Liver (tissue), 9 donors: ENCODE measurements around the gene NHERF1. TPM values are rescaled to one million over a fixed set of nuclear protein-coding genes. Genes with fewer than 3 reads are reported as not detected.
A peak's percentile ranks its signal among the peaks of the same experiment; 100 is the strongest.

Source experiments
- DNase-seq: peaks from one replicate; pipeline ENCODE4 v3.0.0-alpha.2; 2017; ENCODE audit warnings: low spot score
- H3K27ac ChIP-seq, 2 donors: one replicate each; pipeline ENCODE4 v1.7.0; 2013; ENCODE audit warnings: inconsistent platforms in 2 of 2, low read length in 2 of 2, control low read depth in 1 of 2, low read depth in 1 of 2, mild to moderate bottlenecking in 1 of 2
- H3K27me3 ChIP-seq, 4 donors: one replicate each; pipeline versions ENCODE4 v1.6.1 to v1.7.0; 2013; ENCODE audit warnings: low read length in 3 of 4, inconsistent platforms in 1 of 4, mild to moderate bottlenecking in 1 of 4, moderate library complexity in 1 of 4; ENCODE audit not compliant: control insufficient read depth in 4 of 4, insufficient read depth in 4 of 4
- H3K36me3 ChIP-seq, 4 donors: one replicate each; pipeline versions ENCODE4 v1.6.1 to v1.7.0; 2013; ENCODE audit warnings: low read length in 3 of 4, mild to moderate bottlenecking in 3 of 4, low read depth in 1 of 4, moderate library complexity in 1 of 4; ENCODE audit not compliant: control insufficient read depth in 4 of 4, insufficient read depth in 3 of 4
- H3K4me1 ChIP-seq, 4 donors: one replicate each; pipeline versions ENCODE4 v1.6.1 to v1.7.0; 2013; ENCODE audit warnings: low read length in 3 of 4, mild to moderate bottlenecking in 3 of 4, moderate library complexity in 1 of 4; ENCODE audit not compliant: control insufficient read depth in 4 of 4, insufficient read depth in 4 of 4
- H3K4me3 ChIP-seq, 3 donors: one replicate each; pipeline versions ENCODE4 v1.6.1 to v1.7.0; 2013; ENCODE audit warnings: low read length in 3 of 3, control low read depth in 1 of 3, low read depth in 1 of 3, mild to moderate bottlenecking in 1 of 3
- H3K9ac ChIP-seq, 2 donors: one replicate each; pipeline ENCODE4 v1.7.0; 2013; ENCODE audit warnings: low read length in 2 of 2, mild to moderate bottlenecking in 2 of 2, moderate library complexity in 2 of 2, control low read depth in 1 of 2, low read depth in 1 of 2
- H3K9me3 ChIP-seq, 4 donors: one replicate each; pipeline versions ENCODE4 v1.6.1 to v1.7.0; 2013; ENCODE audit warnings: low read length in 3 of 4; ENCODE audit not compliant: control insufficient read depth in 4 of 4
- CTCF ChIP-seq: fragments of 150-350 bp; IDR thresholded peaks from 2 replicates; pipeline ENCODE4 v1.5.1; 2017; ENCODE audit warnings: improper control_type of control experiment, low read depth, low read length; ENCODE audit not compliant: missing input control
- FOXA2 ChIP-seq: IDR thresholded peaks from 2 replicates; pipeline ENCODE4 v1.6.1; 2016; ENCODE audit warnings: antibody characterized with exemption
- HNF4A ChIP-seq, 2 donors: conservative IDR thresholded peaks; 2 replicates each; pipeline ENCODE4 v1.6.1; 2016; ENCODE audit warnings: antibody characterized with exemption in 2 of 2, mild to moderate bottlenecking in 2 of 2
- JUND ChIP-seq, 2 donors: IDR thresholded peaks; 2 replicates each; pipeline ENCODE4 v1.6.1; 2016; ENCODE audit warnings: antibody characterized with exemption in 2 of 2
- RXRA ChIP-seq, 2 donors: IDR thresholded peaks; 2 replicates each; pipeline ENCODE4 v1.6.1; 2017 to 2018; ENCODE audit warnings: antibody characterized with exemption in 2 of 2, mild to moderate bottlenecking in 1 of 2
- TAF1 ChIP-seq: conservative IDR thresholded peaks from 2 replicates; pipeline ENCODE4 v1.6.1; 2016; ENCODE audit warnings: antibody characterized with exemption, mild to moderate bottlenecking
- YY1 ChIP-seq: IDR thresholded peaks from 2 replicates; pipeline ENCODE4 v1.6.1; 2016; ENCODE audit warnings: antibody characterized with exemption, mild to moderate bottlenecking
- ZBTB33 ChIP-seq: IDR thresholded peaks from 2 replicates; pipeline ENCODE4 v1.6.1; 2016; ENCODE audit warnings: antibody characterized with exemption
- WGBS: extraction: QIAGEN DNeasy Blood & Tissue Kit; methylation state at CpG from one replicate; pipeline ENCODE4 v1.1.7; 2013; 5-methylcytosine and 5-hydroxymethylcytosine counted together
- polyA plus RNA-seq, 2 donors: library from polyadenylated mRNA; stranded (reverse) in 1 of 2; unstranded in 1 of 2; fragments of 200-250 nt in 1 of 2; fragments of >200 nt in 1 of 2; fragmentation: Nextera tagmentation in 1 of 2; extraction: Ambion mirVana in 1 of 2; gene quantifications; one replicate each; pipeline versions ENCODE4 v1.2.1 to v1.2.3, GENCODE V29; 2013 to 2015
- total RNA-seq, 2 donors: library from RNA; depleted of rRNA; stranded (reverse); fragments of >200 nt; gene quantifications; one replicate each; pipeline ENCODE4 v1.2.3, GENCODE V29; 2014
- donor health status: healthy.
- donor health status: healthy.
- donor health status: healthy.
- donor health status: healthy.
- donor health status: healthy.

The NHERF1 gene
- total and polyA plus RNA-seq, 4 donors, result 38.1 to 160 (median 94.7) TPM

GRCh38 chr17:74768069-74768762 lies 19.8 kb downstream of the NHERF1 start (continued):
- TF ChIP-seq JUND (IDR thresholded peaks at IDR 0.05), result peak in 1 of 2 donors; percentile 55

- H3K4me3 ChIP-seq, result no peak overlapping the region
- peaks cover 27 to 87% (median 69%) of the 10 kb centered on the region in 4 donors for H3K4me1 ChIP-seq
- no peak for DNase-seq
- no peak for TF ChIP-seq TAF1
- H3K9me3 ChIP-seq, result no peaks in the 10 kb centered on the region
- peaks cover 9 to 26% (median 17%) of the 10 kb centered on the region in 4 donors for H3K36me3 ChIP-seq
- H3K9ac ChIP-seq, result peak overlapping the region in 1 of 2 donors; percentile 23
- peak overlapping the region; percentile 83 to 92 for H3K27ac ChIP-seq
- no peaks in the 10 kb centered on the region for H3K27me3 ChIP-seq
- 54% methylated on average over 7 of the region's 7 CpGs for WGBS
Observed at GRCh38 chr17:74768763-74769114, 20.3 kb downstream of the NHERF1 start.

- 51% methylated on average over 6 of the region's 6 CpGs for WGBS
- no peaks in the 10 kb centered on the region for H3K27me3 ChIP-seq
- H3K4me1 ChIP-seq, result peaks cover 21 to 86% (median 66%) of the 10 kb centered on the region in 4 donors
- H3K4me3 ChIP-seq, result no peak overlapping the region
- peak overlapping the region; percentile 83 to 92 for H3K27ac ChIP-seq
- H3K9me3 ChIP-seq, result no peaks in the 10 kb centered on the region
- DNase-seq, result no peak
- peaks cover 9 to 26% (median 17%) of the 10 kb centered on the region in 4 donors for H3K36me3 ChIP-seq
- H3K9ac ChIP-seq, result no peak overlapping the region
- no peak for TF ChIP-seq CTCF
- peak in 1 of 2 donors; percentile 8 for TF ChIP-seq RXRA (IDR thresholded peaks at IDR 0.05)
Observed at GRCh38 chr17:74769266-74769855, 20.9 kb downstream of the NHERF1 start.

- Histone ChIP-seq H3K9me3 (no peaks in the 10 kb centered on the region), H3K9ac (no peak overlapping the region), H3K4me1 (peaks cover 21 to 85% (median 60%) of the 10 kb centered on the region in 4 donors), H3K27ac (peak overlapping the region; percentile 8 to 92), H3K27me3 (no peaks in the 10 kb centered on the region), H3K36me3 (peaks cover 9 to 26% (median 17%) of the 10 kb centered on the region in 4 donors), H3K4me3 (no peak overlapping the region)
- no peak for DNase-seq
- WGBS, result 45% methylated on average over 5 of the region's 5 CpGs
- TF ChIP-seq HNF4A (conservative IDR thresholded peaks at IDR 0.05) (peak in 1 of 2 donors; percentile 15), RXRA (IDR thresholded peaks at IDR 0.05) (no peak), ZBTB33 (no peak), FOXA2 (no peak), YY1 (no peak)
Observed at GRCh38 chr17:74769856-74770497, 21.5 kb downstream of the NHERF1 start.
